A673 (cell line): Measurements from ENCODE around the gene DPEP3. TPM values are rescaled to one million over a fixed set of nuclear protein-coding genes. Genes with fewer than 3 reads are reported as not detected.
A peak's percentile ranks its signal among the peaks of the same experiment; 100 is the strongest.

ENCODE experiments used
- BruUV-seq: library from RNA; stranded (reverse); fragments of 400-500 nt; replicated peaks from 2 replicates; lab custom pipeline; 2021; lab: Mats Ljungman, UMichigan
- CTCF ChIA-PET: fragments of 300-600 bp; sonication (Branson Sonifier 250); formaldehyde crosslinking; loops from one replicate; lab custom pipeline; 2022; ENCODE audit warnings: antibody characterized with exemption; lab: Charles Lee
- POLR2A ChIA-PET: fragments of 300-600 bp; sonication (Branson Sonifier 250); formaldehyde crosslinking; loops from one replicate; lab custom pipeline; 2022; ENCODE audit warnings: antibody characterized with exemption; ENCODE audit not compliant: low non-redundant PET; lab: Charles Lee
- DNase-seq: peaks from one replicate; pipeline ENCODE4 v3.0.0-alpha.2; 2015; ENCODE audit warnings: low spot score
- H3K27ac ChIP-seq: fragments of 200-600 bp; sonication (generic); 2 replicates; pipeline ENCODE4 v1.5.1; 2016; ENCODE audit warnings: mixed run types, low read depth, mild to moderate bottlenecking, mixed read lengths, antibody characterized with exemption, low read length; ENCODE audit not compliant: poor library complexity, severe bottlenecking
- H3K27me3 ChIP-seq: fragments of 200-600 bp; sonication (generic); replicated peaks from 2 replicates; pipeline ENCODE4 v1.6.1; 2017; ENCODE audit warnings: mixed run types, low read depth, mild to moderate bottlenecking, mixed read lengths, antibody characterized with exemption, low read length; ENCODE audit not compliant: insufficient read depth, poor library complexity
- H3K36me3 ChIP-seq: fragments of 200-600 bp; sonication (generic); 2 replicates; pipeline ENCODE4 v1.6.1; 2016; ENCODE audit warnings: mixed run types, mild to moderate bottlenecking, mixed read lengths, antibody characterized with exemption, low read length; ENCODE audit not compliant: insufficient read depth, poor library complexity, severe bottlenecking
- H3K4me1 ChIP-seq: fragments of 200-600 bp; sonication (generic); 2 replicates; pipeline ENCODE4 v1.6.1; 2017; ENCODE audit warnings: mixed run types, mild to moderate bottlenecking, mixed read lengths, antibody characterized with exemption, low read length; ENCODE audit not compliant: insufficient read depth, poor library complexity, severe bottlenecking
- H3K4me3 ChIP-seq: fragments of 200-600 bp; sonication (generic); 2 replicates; pipeline ENCODE4 v1.5.1; 2016; ENCODE audit warnings: low read depth, mixed run types, mild to moderate bottlenecking, mixed read lengths, low read length; ENCODE audit not compliant: poor library complexity, severe bottlenecking
- H3K9me3 ChIP-seq: fragments of 200-600 bp; sonication (generic); 2 replicates; pipeline ENCODE4 v1.6.1; 2016; ENCODE audit warnings: mixed run types, low read depth, mild to moderate bottlenecking, mixed read lengths, antibody characterized with exemption, low read length; ENCODE audit not compliant: poor library complexity, severe bottlenecking
- EZH2 ChIP-seq: fragments of 200-600 bp; sonication (generic); IDR thresholded peaks from 2 replicates; pipeline ENCODE4 v1.6.1; 2017; ENCODE audit warnings: borderline replicate concordance, low read depth, mild to moderate bottlenecking, mixed read lengths, antibody characterized with exemption, low read length; ENCODE audit not compliant: poor library complexity, severe bottlenecking
- intact Hi-C: fragments of 100-400 bp; cut with micrococcal nuclease; formaldehyde crosslinking; loops from one replicate; pipeline ENCODE4 v1.10.0; 2022; ENCODE audit not compliant: unreplicated experiment
- total RNA-seq: library from RNA; stranded (reverse); gene quantifications from 2 replicates; pipeline ENCODE4 v1.2.3, GENCODE V29; 2021
- TF ChIP-seq, protein P1 (sequence below): fragments of 300-800, 200-600 bp; sonication (generic); conservative IDR thresholded peaks from 2 replicates; pipeline ENCODE4 v1.5.1; 2017; ENCODE audit warnings: low read depth, mild to moderate bottlenecking, antibody characterized with exemption, low read length, moderate library complexity, mixed read lengths

The DPEP3 gene
- total RNA-seq, 1 experiment from 2014 or later, result not detected

- Histone ChIP-seq H3K4me3 (no peak overlapping the region), H3K36me3 (peaks cover 15% of the 10 kb centered on the region), H3K4me1 (peaks cover 31% of the 10 kb centered on the region), H3K27ac (no peak overlapping the region), H3K27me3 (no peaks in the 10 kb centered on the region), H3K9me3 (no peaks in the 10 kb centered on the region)
- no peak for DNase-seq
- no peak for TF ChIP-seq EZH2
- TF ChIP-seq, protein P1, sequence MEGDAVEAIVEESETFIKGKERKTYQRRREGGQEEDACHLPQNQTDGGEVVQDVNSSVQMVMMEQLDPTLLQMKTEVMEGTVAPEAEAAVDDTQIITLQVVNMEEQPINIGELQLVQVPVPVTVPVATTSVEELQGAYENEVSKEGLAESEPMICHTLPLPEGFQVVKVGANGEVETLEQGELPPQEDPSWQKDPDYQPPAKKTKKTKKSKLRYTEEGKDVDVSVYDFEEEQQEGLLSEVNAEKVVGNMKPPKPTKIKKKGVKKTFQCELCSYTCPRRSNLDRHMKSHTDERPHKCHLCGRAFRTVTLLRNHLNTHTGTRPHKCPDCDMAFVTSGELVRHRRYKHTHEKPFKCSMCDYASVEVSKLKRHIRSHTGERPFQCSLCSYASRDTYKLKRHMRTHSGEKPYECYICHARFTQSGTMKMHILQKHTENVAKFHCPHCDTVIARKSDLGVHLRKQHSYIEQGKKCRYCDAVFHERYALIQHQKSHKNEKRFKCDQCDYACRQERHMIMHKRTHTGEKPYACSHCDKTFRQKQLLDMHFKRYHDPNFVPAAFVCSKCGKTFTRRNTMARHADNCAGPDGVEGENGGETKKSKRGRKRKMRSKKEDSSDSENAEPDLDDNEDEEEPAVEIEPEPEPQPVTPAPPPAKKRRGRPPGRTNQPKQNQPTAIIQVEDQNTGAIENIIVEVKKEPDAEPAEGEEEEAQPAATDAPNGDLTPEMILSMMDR, result no peak
- intact Hi-C loops, result no loop called here
- POLR2A ChIA-PET, result no interaction called here
- CTCF ChIA-PET, result interaction anchor here (0.6 to 2.6 kb wide), 2 partner anchors 45 to 71 kb away, joined by 4 to 7 read pairs; partner anchors contain the start of gene NRN1L
- BruUV-seq, result no TSS peak
These were observed 50.1 kb downstream of the DPEP3 start for GRCh38 chr16:67930191-67930590.

DNA sequence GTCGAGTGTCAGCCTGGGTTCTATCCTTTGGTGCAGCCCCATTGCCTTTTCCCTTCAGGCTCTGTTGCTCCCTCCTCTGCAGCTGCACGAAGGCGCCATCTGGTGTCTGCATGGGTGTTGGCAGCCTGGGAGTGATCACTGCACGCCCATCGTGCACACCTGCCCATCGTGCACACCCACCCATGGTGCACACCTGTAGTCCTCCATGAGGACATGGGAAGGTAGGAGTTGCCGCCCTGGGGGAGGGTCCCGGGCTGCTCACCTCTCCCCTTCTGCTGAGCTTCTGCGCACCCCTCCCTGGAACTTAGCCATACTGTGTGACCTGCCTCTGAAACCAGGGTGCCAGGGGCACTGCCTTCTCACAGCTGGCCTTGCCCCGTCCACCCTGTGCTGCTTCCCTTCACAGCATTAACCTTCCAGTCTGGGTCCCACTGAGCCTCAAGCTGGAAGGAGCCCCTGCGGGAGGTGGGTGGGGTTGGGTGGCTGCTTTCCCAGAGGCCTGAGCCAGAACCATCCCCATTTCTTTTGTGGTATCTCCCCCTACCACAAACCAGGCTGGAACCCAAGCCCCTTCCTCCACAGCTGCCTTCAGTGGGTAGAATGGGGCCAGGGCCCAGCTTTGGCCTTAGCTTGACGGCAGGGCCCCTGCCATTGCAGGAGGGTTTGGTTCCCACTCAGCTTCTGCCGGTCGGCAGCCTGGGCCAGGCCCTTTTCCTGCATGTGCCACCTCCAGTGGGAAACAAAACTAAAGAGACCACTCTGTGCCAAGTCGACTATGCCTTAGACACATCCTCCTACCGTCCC, 51.5 kb downstream of the DPEP3 start:
- BruUV-seq, result no TSS peak
- POLR2A ChIA-PET, result no interaction called here
- intact Hi-C loops, result loop anchor here (1.0 to 5.0 kb wide), 4 partner anchors 45 to 406 kb away; no protein-coding TSS in a partner anchor

DNA sequence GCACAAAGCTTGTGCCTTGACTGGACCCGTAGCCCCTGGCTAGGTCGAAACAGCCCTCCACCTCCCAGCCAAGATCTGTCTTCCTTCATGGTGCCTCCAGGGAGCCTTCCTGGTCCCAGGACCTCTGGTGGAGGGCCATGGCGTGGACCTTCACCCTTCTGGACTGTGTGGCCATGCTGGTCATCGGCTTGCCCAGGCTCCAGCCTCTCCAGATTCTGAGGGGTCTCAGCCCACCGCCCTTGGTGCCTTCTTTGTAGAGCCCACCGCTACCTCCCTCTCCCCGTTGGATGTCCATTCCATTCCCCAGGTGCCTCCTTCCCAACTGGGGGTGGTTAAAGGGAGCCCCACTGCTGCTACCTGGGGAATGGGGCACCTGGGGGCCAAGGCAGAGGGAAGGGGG, 52.2 kb downstream of the DPEP3 start:
- H3K27me3 ChIP-seq, result no peaks in the 10 kb centered on the region
- H3K9me3 ChIP-seq, result no peaks in the 10 kb centered on the region
- H3K36me3 ChIP-seq, result peaks cover 15% of the 10 kb centered on the region
- TF ChIP-seq, protein P1, result no peak
- TF ChIP-seq EZH2, result no peak
- H3K4me1 ChIP-seq, result peaks cover 22% of the 10 kb centered on the region
- intact Hi-C loops, result loop anchor here (1.0 to 5.0 kb wide), 4 partner anchors 45 to 406 kb away; no protein-coding TSS in a partner anchor
- ChIA-PET CTCF (interaction anchor here (1.3 to 3.3 kb wide), 2 partner anchors 44 to 111 kb away, joined by 3 to 15 read pairs; partner anchors contain the start of gene NRN1L), POLR2A (no interaction called here)
- no peak overlapping the region for H3K27ac ChIP-seq
- no peak overlapping the region for H3K4me3 ChIP-seq
- no peak for DNase-seq
- no TSS peak for BruUV-seq

More for the DNA sequence above, 51.5 kb downstream of the DPEP3 start:
- CTCF ChIA-PET, result interaction anchor here (1.3 to 3.3 kb wide), 2 partner anchors 45 to 112 kb away, joined by 3 to 15 read pairs; partner anchors contain the start of gene NRN1L
- Histone ChIP-seq H3K36me3 (peaks cover 15% of the 10 kb centered on the region), H3K4me1 (peaks cover 22% of the 10 kb centered on the region), H3K4me3 (no peak overlapping the region), H3K9me3 (no peaks in the 10 kb centered on the region), H3K27ac (no peak overlapping the region), H3K27me3 (no peaks in the 10 kb centered on the region)
- no peak for TF ChIP-seq EZH2
- TF ChIP-seq, protein P1, result peak; percentile 94
- peak; percentile 81 for DNase-seq
